ENCODE results near the gene SDC3. TPM values are rescaled to one million over a fixed set of nuclear protein-coding genes. Genes with fewer than 3 reads are reported as not detected.

Gene SDC3
- total RNA-seq (ENCODE audit: low replicate concordance) = 23.0 and 45.1 TPM in 2 replicates

DNA sequence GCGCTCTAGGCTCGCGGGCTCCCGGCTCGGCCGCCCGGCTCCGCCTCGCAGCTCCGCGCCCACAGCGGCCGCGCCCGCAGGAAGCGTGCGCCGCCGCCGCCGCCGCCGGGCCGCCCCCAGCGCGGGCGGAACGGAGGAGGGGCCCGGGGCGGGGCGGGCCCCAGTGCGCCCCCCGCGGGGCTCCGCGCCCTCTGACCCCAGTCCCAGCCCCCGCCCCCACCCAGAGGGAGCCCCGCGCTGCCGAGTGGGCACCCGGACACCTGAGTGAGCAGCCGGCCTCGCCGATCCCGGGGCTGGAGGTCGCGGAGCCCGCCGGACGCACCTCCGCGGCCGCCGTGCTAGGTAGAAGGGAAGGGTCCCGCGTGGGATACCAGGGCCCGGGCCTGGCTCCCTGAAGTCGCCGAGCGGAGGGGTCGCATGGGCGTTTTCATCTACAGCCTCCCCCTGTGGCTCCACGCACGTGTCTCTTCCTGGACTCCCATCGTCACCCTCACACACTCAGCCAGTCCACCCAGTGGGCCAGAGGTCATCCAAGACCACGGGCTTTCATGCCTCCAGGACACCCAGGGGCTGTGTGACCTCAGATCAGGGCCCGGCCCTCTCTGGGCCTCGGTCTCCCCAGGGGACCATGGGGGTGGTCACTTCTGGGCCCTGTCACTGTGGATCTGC is at the start of gene SDC3:
Gene SDC3, minus strand, starts transcription at position 63 of the 669 bp plus-strand sequence. CDS start 172 bp downstream, outside the sequence.
- H2AFZ ChIP-seq (replicated peaks) = no peak within 1 kb of the TSS
- peak within 1 kb of the TSS; percentile 64 for H3K9ac ChIP-seq
- H3K27ac Mint-ChIP-seq = peak within 1 kb of the TSS; percentile 93
- H3K9me3 Mint-ChIP-seq = no peaks in the 10 kb centered on the region
- H3K36me3 Mint-ChIP-seq = no peaks in the 10 kb centered on the region
- H3F3A ChIP-seq (ENCODE audit: low read depth) = peaks cover 34% of the 10 kb centered on the region
- peak within 1 kb of the TSS; percentile 99 for H3K4me2 ChIP-seq
- peaks cover 40% of the 10 kb centered on the region for H3K4me1 ChIP-seq
- peaks cover 56% of the 10 kb centered on the region for H3K4me1 Mint-ChIP-seq
- no peak for TF ChIP-seq EZH2 (IDR thresholded peaks at IDR 0.05)
- no peak for TF ChIP-seq EZH2phosphoT487 (IDR thresholded peaks at IDR 0.05)
- TF ChIP-seq, protein P1, sequence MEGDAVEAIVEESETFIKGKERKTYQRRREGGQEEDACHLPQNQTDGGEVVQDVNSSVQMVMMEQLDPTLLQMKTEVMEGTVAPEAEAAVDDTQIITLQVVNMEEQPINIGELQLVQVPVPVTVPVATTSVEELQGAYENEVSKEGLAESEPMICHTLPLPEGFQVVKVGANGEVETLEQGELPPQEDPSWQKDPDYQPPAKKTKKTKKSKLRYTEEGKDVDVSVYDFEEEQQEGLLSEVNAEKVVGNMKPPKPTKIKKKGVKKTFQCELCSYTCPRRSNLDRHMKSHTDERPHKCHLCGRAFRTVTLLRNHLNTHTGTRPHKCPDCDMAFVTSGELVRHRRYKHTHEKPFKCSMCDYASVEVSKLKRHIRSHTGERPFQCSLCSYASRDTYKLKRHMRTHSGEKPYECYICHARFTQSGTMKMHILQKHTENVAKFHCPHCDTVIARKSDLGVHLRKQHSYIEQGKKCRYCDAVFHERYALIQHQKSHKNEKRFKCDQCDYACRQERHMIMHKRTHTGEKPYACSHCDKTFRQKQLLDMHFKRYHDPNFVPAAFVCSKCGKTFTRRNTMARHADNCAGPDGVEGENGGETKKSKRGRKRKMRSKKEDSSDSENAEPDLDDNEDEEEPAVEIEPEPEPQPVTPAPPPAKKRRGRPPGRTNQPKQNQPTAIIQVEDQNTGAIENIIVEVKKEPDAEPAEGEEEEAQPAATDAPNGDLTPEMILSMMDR (IDR thresholded peaks at IDR 0.05) = no peak
- H3K27me3 Mint-ChIP-seq (ENCODE audit: insufficient read depth, low read depth) = peaks cover 25% of the 10 kb centered on the region
- no peaks in the 10 kb centered on the region for H3K36me3 ChIP-seq
- peaks cover 39% of the 10 kb centered on the region for H3K79me2 ChIP-seq (ENCODE audit: low read depth)
- H3K27ac ChIP-seq = no peak within 1 kb of the TSS
- H3K9me3 ChIP-seq (ENCODE audit: low read depth) = no peaks in the 10 kb centered on the region
- peaks cover 13% of the 10 kb centered on the region for H3K27me3 ChIP-seq
- peak within 1 kb of the TSS; percentile 85 for H3K4me3 ChIP-seq
- H4K20me1 ChIP-seq (ENCODE audit: low read depth) = peaks cover 39% of the 10 kb centered on the region
- DNase-seq (ENCODE audit: low spot score) = peak; percentile 85
- peak within 1 kb of the TSS; percentile 97 for H3K4me3 Mint-ChIP-seq

GRCh38 chr1:30957560-30958222 is 49.1 kb upstream of the SDC3 start:
- H3K27ac Mint-ChIP-seq = no peak overlapping the region

DNA sequence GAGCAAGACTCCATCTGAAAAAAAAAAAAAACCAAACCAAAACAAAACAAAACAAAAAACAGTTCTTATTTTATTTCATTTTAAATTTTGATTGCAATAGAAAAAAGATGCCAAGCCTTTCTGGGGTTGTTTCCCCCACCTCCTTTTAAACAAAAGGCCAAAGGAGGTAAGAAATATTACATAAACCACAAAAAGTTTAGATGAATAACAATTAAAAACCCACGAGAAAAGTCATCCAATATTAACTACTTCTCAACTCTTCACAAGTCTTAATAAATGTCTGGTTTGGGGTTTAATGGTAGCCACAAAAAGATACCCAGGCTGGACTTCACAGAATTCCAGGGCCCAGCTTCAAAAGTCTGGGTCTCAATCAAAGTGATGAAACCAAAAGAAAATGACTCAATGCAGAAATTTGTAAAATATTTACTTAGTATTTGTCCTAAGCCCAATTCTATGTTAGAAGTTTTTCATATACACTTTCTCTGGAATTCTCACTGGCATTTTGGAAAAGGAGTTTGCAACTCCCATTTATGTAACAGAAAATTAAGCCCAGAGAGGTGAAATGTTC is 47.0 kb upstream of the SDC3 start:
- TF ChIP-seq, protein P1 (IDR thresholded peaks at IDR 0.05) = no peak
- TF ChIP-seq EZH2 (IDR thresholded peaks at IDR 0.05) = no peak
- no peak overlapping the region for H2AFZ ChIP-seq (replicated peaks)
- no peak overlapping the region for H3K4me2 ChIP-seq
- no peaks in the 10 kb centered on the region for H3K27me3 ChIP-seq
- no peak overlapping the region for H3K9ac ChIP-seq
- no peak for DNase-seq (ENCODE audit: low spot score)
- peaks cover 35% of the 10 kb centered on the region for H3K36me3 ChIP-seq
- Mint-ChIP-seq H3K4me3 (no peak overlapping the region), H3K36me3 (peaks cover 53% of the 10 kb centered on the region), H3K27me3 (ENCODE audit: insufficient read depth, low read depth) (peaks cover 2% of the 10 kb centered on the region), H3K4me1 (peaks cover 5% of the 10 kb centered on the region), H3K9me3 (no peaks in the 10 kb centered on the region), H3K27ac (no peak overlapping the region)
- H3K79me2 ChIP-seq (ENCODE audit: low read depth) = peaks cover 96% of the 10 kb centered on the region
- no peaks in the 10 kb centered on the region for H3K9me3 ChIP-seq (ENCODE audit: low read depth)
- H3K4me1 ChIP-seq = no peaks in the 10 kb centered on the region
- H3K4me3 ChIP-seq = no peak overlapping the region
- peaks cover 92% of the 10 kb centered on the region for H4K20me1 ChIP-seq (ENCODE audit: low read depth)
- peaks cover 13% of the 10 kb centered on the region for H3F3A ChIP-seq (ENCODE audit: low read depth)
- H3K27ac ChIP-seq = no peak overlapping the region

More at GRCh38 chr1:30957560-30958222, 49.1 kb upstream of the SDC3 start:
- Histone ChIP-seq H3K79me2 (ENCODE audit: low read depth) (peaks cover 98% of the 10 kb centered on the region), H3K4me3 (no peak overlapping the region), H4K20me1 (ENCODE audit: low read depth) (peaks cover 85% of the 10 kb centered on the region), H3K9me3 (ENCODE audit: low read depth) (no peaks in the 10 kb centered on the region), H3K27ac (no peak overlapping the region), H3F3A (ENCODE audit: low read depth) (peaks cover 11% of the 10 kb centered on the region), H3K36me3 (peaks cover 30% of the 10 kb centered on the region), H2AFZ (replicated peaks) (no peak overlapping the region), H3K27me3 (no peaks in the 10 kb centered on the region), H3K9ac (no peak overlapping the region), H3K4me2 (no peak overlapping the region), H3K4me1 (no peaks in the 10 kb centered on the region)
- Mint-ChIP-seq H3K36me3 (peaks cover 52% of the 10 kb centered on the region), H3K4me3 (no peak overlapping the region), H3K4me1 (no peaks in the 10 kb centered on the region), H3K27me3 (ENCODE audit: insufficient read depth, low read depth) (peaks cover 2% of the 10 kb centered on the region), H3K9me3 (no peaks in the 10 kb centered on the region)
- DNase-seq (ENCODE audit: low spot score) = no peak
- no peak for TF ChIP-seq EZH2phosphoT487 (IDR thresholded peaks at IDR 0.05)
- no peak for TF ChIP-seq EZH2 (IDR thresholded peaks at IDR 0.05)
- TF ChIP-seq, protein P1 (IDR thresholded peaks at IDR 0.05) = no peak

Data from neural progenitor cell (in vitro differentiated cells).